ENCODE data around the gene DEFB125.
"Not testable (repeated sequence)": the region's sequence is repeated elsewhere in the genome, so short reads cannot be mapped to it uniquely, and the experiment has no call there.

Gene DEFB125

DNA sequence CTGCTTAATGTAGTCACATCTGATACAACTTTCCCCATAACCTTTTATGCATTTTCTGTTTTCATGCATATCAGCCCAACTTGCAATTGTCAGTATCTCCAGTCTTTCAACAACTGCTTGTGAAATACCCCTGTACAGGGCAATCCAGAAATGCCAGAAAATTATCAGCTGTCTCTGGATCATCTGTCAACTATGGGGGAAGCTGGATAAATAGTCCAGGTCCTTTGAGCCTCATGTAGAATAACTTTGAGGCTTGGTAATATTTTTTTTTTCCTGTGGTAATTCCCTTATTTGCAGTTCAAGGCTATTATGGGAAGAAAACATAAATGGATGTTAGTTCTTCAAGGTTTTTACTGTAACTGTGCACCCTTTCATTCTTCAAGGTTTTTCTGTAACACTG, 6.2 kb downstream of the DEFB125 start:
- H3K4me2 ChIP-seq (ENCODE audit: low read length): no peak overlapping the region
- no peaks in the 10 kb centered on the region for H3K27me3 ChIP-seq (ENCODE audit: control insufficient read depth, insufficient read depth, low read length)
- H3K36me3 ChIP-seq (ENCODE audit: insufficient read depth, low read length): no peaks in the 10 kb centered on the region
- no peak overlapping the region for H3K9ac ChIP-seq (ENCODE audit: low read depth, low read length)
- no peaks in the 10 kb centered on the region for H3K9me3 ChIP-seq (replicated peaks; ENCODE audit: low read length)
- no peak overlapping the region for H3K4me3 ChIP-seq (ENCODE audit: low read length)
- H3K4me1 ChIP-seq (ENCODE audit: control insufficient read depth, insufficient read depth, low read length): no peaks in the 10 kb centered on the region

DNA sequence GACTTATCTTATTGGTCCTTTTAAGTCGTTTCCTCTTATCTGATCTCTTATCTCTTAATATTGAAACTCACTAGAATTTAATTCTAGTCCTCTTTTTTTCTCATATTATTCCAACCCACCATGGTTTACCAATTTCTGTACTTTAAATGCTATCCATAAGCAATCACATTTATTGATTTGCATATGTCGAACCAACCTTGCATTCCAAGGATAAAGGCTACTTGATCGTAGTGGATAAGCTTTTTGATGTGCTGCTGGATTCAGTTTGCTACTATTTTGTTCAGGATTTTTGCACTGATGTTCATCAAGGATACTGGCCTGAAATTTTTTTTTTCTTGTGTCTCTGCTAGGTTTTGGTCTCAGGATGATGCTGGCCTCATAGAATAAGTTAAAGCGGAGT, 7.7 kb downstream of the DEFB125 start:
- Histone ChIP-seq H3K4me3 (ENCODE audit: low read length) (no peak overlapping the region), H3K9ac (ENCODE audit: low read depth, low read length) (no peak overlapping the region), H3K4me1 (ENCODE audit: control insufficient read depth, insufficient read depth, low read length) (no peaks in the 10 kb centered on the region), H3K27me3 (ENCODE audit: control insufficient read depth, insufficient read depth, low read length) (no peaks in the 10 kb centered on the region), H3K9me3 (replicated peaks; ENCODE audit: low read length) (no peaks in the 10 kb centered on the region), H3K4me2 (ENCODE audit: low read length) (no peak overlapping the region), H3K36me3 (ENCODE audit: insufficient read depth, low read length) (no peaks in the 10 kb centered on the region)

DNA sequence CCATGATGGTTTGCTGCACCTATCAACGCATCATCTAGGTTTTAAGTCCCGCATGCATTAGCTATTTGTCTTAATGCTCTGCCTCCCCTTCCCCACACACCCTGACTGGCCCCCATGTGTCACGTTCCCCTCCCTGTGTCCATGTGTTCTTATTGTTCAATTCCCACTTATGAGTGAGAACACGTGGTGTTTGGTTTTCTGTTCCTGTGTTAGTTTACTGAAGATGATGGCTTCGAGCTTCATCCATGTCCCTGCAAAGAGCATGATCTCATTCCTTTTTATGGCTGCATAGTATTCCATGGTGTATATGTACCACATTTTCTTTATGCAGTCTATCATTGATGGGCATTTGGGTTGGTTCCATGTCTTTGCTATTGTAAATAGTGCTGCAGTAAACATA, 10.2 kb downstream of the DEFB125 start:
- not testable (repeated sequence) for H3K27me3 ChIP-seq (ENCODE audit: control insufficient read depth, insufficient read depth, low read length); H3K36me3 ChIP-seq (ENCODE audit: insufficient read depth, low read length)

DNA sequence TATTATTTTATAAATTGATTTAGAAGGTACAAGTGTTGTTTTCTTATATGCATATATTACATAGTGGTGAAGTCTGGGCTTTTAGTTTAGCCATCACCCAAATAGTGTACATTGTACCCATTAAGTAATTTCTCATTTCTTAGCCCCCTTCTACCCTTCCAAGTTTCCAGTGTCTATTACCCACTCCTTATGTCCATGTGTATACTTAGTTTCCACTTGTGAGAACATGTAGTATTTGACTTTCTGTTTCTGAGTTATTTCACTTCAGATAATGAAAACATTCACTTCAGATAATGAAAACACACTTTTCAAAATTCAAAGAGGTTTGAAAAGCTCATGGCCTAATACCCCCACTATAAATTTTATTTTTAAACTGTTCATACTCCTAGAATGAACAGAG, 14.5 kb downstream of the DEFB125 start:
- no peak overlapping the region for H3K4me3 ChIP-seq (ENCODE audit: low read length)
- no peaks in the 10 kb centered on the region for H3K4me1 ChIP-seq (ENCODE audit: control insufficient read depth, insufficient read depth, low read length)
- no peaks in the 10 kb centered on the region for H3K9me3 ChIP-seq (replicated peaks; ENCODE audit: low read length)
- peaks cover 9% of the 10 kb centered on the region for H3K27me3 ChIP-seq (ENCODE audit: control insufficient read depth, insufficient read depth, low read length)
- no peaks in the 10 kb centered on the region for H3K36me3 ChIP-seq (ENCODE audit: insufficient read depth, low read length)
- H3K4me2 ChIP-seq (ENCODE audit: low read length): no peak overlapping the region
- H3K9ac ChIP-seq (ENCODE audit: low read depth, low read length): no peak overlapping the region

More for the DNA sequence above, 10.2 kb downstream of the DEFB125 start:
- not testable (repeated sequence) for H3K4me2 ChIP-seq (ENCODE audit: low read length); H3K4me1 ChIP-seq (ENCODE audit: control insufficient read depth, insufficient read depth, low read length); H3K4me3 ChIP-seq (ENCODE audit: low read length); H3K9ac ChIP-seq (ENCODE audit: low read depth, low read length); H3K9me3 ChIP-seq (replicated peaks; ENCODE audit: low read length)

DNA sequence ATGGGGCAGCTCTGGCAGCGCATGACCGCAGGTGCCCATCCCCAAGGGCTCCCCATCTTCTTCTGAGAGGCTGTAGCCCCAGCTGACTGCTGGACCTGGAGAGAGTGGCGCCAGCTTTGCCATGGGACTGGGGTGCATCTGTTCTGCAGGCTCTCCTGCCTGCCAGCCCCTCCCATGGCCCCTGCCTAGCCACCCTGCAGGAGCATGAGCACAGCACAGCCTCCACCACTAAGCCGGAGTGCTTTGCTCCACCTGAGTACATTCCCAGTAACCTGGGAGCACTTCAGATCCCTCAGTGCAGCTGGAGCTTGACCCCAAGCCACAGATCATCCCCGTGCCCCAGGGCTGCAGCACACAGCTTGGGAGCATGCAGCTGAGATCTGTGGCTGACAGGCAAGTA, 16.0 kb downstream of the DEFB125 start:
- no peak overlapping the region for H3K4me2 ChIP-seq (ENCODE audit: low read length)
- no peaks in the 10 kb centered on the region for H3K4me1 ChIP-seq (ENCODE audit: control insufficient read depth, insufficient read depth, low read length)
- no peaks in the 10 kb centered on the region for H3K9me3 ChIP-seq (replicated peaks; ENCODE audit: low read length)
- H3K27me3 ChIP-seq (ENCODE audit: control insufficient read depth, insufficient read depth, low read length): peaks cover 9% of the 10 kb centered on the region
- H3K36me3 ChIP-seq (ENCODE audit: insufficient read depth, low read length): no peaks in the 10 kb centered on the region
- H3K4me3 ChIP-seq (ENCODE audit: low read length): no peak overlapping the region
- H3K9ac ChIP-seq (ENCODE audit: low read depth, low read length): no peak overlapping the region

DNA sequence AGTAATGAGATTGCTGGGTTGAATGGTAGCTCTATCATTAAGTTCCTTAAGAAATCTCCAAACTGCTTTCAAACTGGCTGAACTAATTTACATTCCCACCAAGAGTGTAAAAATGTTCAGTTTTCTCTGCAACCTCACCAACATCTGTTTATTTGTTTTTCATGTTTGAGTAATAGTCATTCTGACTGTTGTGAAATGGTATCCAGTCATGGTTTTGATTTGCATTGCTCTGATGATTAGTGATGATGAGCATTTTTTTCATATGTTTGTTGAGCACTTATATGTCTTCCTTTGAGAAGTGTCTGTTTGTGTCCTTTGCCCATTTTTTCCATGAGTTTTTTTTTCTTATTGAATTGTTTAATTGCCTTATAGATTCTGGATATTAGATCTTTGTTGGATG, 24.9 kb downstream of the DEFB125 start:
- Histone ChIP-seq H3K9me3 (replicated peaks; ENCODE audit: low read length) (no peaks in the 10 kb centered on the region), H3K4me2 (ENCODE audit: low read length) (no peak overlapping the region), H3K9ac (ENCODE audit: low read depth, low read length) (no peak overlapping the region), H3K4me1 (ENCODE audit: control insufficient read depth, insufficient read depth, low read length) (no peaks in the 10 kb centered on the region), H3K4me3 (ENCODE audit: low read length) (no peak overlapping the region), H3K27me3 (ENCODE audit: control insufficient read depth, insufficient read depth, low read length) (peaks cover 5% of the 10 kb centered on the region), H3K36me3 (ENCODE audit: insufficient read depth, low read length) (no peaks in the 10 kb centered on the region)

DNA sequence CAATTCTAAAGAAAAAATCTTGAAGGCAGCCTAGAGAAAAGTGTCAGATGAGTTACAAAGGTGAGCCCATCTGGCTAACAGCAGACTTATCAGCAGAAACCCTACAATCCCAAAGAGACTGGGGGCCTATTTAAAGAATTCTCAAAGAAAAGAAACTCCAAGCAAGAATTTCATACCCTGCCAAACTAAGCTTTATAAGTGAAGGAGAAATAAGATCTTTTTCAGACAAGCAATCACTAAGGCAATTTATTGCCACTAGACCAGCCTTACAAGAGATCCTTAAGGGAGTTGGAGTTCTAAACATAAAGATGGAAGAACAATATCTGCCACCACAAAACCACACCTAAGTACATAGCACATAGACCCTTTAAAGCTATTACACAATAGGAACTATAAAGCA, 30.0 kb downstream of the DEFB125 start:
- Histone ChIP-seq H3K27me3 (ENCODE audit: control insufficient read depth, insufficient read depth, low read length) (peaks cover 7% of the 10 kb centered on the region), H3K36me3 (ENCODE audit: insufficient read depth, low read length) (no peaks in the 10 kb centered on the region)

DNA sequence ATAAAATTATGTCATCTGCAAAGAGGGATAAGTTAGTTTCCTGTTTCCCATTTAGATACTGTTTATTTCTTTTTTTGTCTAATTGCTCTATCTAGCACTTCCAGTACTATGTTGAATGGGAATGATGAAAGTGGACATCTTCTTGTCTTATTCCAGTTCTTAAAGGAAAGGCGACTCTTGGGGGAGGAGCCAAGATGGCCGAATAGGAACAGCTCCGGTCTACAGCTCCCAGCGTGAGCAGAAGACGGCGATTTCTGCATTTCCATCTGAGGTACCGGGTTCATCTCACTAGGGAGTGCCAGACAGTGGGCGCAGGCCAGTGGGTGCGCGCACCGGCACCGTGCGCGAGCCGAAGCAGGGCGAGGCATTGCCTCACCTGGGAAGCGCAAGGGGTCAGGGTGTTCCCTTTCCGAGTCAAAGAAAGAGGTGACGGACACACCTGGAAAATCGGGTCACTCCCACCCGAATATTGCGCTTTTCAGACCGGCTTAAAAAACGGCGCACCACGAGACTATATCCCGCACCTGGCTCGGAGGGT, 42.4 kb downstream of the DEFB125 start:
- not testable (repeated sequence) for H3K4me2 ChIP-seq (ENCODE audit: low read length); H3K9me3 ChIP-seq (replicated peaks; ENCODE audit: low read length); H3K4me3 ChIP-seq (ENCODE audit: low read length); H3K9ac ChIP-seq (ENCODE audit: low read depth, low read length); H3K36me3 ChIP-seq (ENCODE audit: insufficient read depth, low read length); H3K4me1 ChIP-seq (ENCODE audit: control insufficient read depth, insufficient read depth, low read length); H3K27me3 ChIP-seq (ENCODE audit: control insufficient read depth, insufficient read depth, low read length)

More for the DNA sequence above, 30.0 kb downstream of the DEFB125 start:
- no peak overlapping the region for H3K4me2 ChIP-seq (ENCODE audit: low read length)
- H3K9ac ChIP-seq (ENCODE audit: low read depth, low read length): no peak overlapping the region
- H3K9me3 ChIP-seq (replicated peaks; ENCODE audit: low read length): no peaks in the 10 kb centered on the region
- H3K4me1 ChIP-seq (ENCODE audit: control insufficient read depth, insufficient read depth, low read length): no peaks in the 10 kb centered on the region
- no peak overlapping the region for H3K4me3 ChIP-seq (ENCODE audit: low read length)

DNA sequence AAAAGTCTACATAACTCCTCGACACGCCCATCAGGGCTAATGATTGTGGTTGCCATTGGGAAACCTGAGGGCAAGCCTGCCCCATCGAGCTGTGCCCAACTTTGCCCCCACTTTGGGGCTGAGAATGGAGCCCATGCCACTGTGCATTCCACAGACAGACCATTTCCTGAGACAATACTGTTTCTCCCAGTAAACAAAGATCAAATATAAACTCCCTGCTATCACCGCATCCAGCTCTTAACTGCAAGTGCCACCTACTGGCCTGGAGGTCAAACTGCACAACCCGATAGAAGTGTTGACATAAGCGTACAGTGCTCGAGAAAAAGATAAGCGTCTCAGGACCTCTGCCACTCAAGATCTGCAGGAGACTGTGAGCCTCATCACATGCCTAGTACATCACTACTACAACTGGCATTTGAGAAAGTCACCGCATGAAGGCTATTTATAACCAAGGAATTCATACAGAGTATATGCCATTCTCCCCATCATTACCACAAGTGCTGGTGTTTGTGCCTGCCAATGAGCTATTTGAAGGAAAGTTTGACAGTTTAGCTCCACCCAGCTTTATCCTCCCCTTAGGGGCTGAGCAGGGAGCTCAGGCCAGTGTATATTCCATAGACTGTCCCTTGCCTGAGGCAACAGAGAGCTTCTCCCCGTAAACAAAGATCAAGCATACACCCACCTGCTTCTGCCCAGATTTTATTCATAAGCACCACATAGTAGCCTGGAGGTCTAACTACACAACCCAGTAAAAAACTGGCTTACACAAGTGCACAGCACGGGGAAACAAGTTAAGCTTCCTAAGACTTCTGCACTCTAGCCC, 50.4 kb downstream of the DEFB125 start:
- Histone ChIP-seq H3K4me1 (ENCODE audit: control insufficient read depth, insufficient read depth, low read length) (no peaks in the 10 kb centered on the region), H3K4me3 (ENCODE audit: low read length) (no peak overlapping the region), H3K27me3 (ENCODE audit: control insufficient read depth, insufficient read depth, low read length) (peaks cover 11% of the 10 kb centered on the region), H3K9me3 (replicated peaks; ENCODE audit: low read length) (no peaks in the 10 kb centered on the region), H3K36me3 (ENCODE audit: insufficient read depth, low read length) (no peaks in the 10 kb centered on the region), H3K9ac (ENCODE audit: low read depth, low read length) (no peak overlapping the region), H3K4me2 (ENCODE audit: low read length) (no peak overlapping the region)

DNA sequence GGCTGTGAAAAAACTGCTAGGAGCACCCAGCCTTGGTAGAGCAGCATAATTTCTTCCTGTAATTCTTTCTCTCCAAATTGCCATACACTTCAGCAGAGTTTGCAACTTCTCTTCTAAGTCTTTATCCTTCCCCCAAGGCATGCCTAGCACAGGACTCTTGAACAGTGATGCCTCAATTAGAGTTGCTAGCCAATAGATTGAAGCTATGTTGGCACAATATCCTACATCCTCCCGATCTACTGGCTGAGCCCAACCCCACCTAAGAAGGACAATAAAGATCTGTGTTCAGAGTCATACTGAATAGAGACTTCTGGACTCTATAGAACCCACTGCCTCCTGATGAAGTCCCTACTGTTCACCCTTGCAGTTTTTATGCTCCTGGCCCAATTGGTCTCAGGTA, 54.8 kb downstream of the DEFB125 start, which contains the start of gene DEFB126:
Gene DEFB126 (plus strand): TSS at position 301 of the 400 bp plus-strand sequence. CDS start 39 bp downstream, at position 340.
- H3K36me3 ChIP-seq (ENCODE audit: insufficient read depth, low read length): no peaks in the 10 kb centered on the region
- H3K4me2 ChIP-seq (ENCODE audit: low read length): no peak within 1 kb of the TSS
- peaks cover 35% of the 10 kb centered on the region for H3K27me3 ChIP-seq (ENCODE audit: control insufficient read depth, insufficient read depth, low read length)
- no peaks in the 10 kb centered on the region for H3K9me3 ChIP-seq (replicated peaks; ENCODE audit: low read length)
- no peaks in the 10 kb centered on the region for H3K4me1 ChIP-seq (ENCODE audit: control insufficient read depth, insufficient read depth, low read length)
- no peak within 1 kb of the TSS for H3K9ac ChIP-seq (ENCODE audit: low read depth, low read length)
- no peak within 1 kb of the TSS for H3K4me3 ChIP-seq (ENCODE audit: low read length)

DNA sequence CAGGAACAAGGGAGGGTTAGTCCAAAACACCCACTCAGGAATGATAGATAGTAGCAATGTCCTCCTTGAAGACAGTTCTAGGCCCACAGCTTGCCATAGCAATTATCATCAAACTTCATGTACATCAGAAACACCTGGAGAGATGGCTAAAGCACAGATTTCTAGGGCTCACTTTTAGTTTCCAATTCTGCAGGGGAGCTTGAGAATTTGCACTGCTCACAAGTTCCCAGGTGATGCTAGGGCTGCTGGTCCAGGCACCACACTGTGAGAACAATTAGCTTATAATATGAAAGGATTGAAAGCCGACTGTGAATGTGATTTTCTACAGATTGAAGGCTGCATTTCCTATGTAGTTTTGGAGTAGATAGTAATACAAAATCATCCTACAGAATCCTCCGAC, 58.4 kb downstream of the DEFB125 start:
- peaks cover 39% of the 10 kb centered on the region for H3K27me3 ChIP-seq (ENCODE audit: control insufficient read depth, insufficient read depth, low read length)

More for the DNA sequence above, 58.4 kb downstream of the DEFB125 start:
- no peak overlapping the region for H3K4me3 ChIP-seq (ENCODE audit: low read length)
- H3K4me1 ChIP-seq (ENCODE audit: control insufficient read depth, insufficient read depth, low read length): no peaks in the 10 kb centered on the region
- no peak overlapping the region for H3K4me2 ChIP-seq (ENCODE audit: low read length)
- no peak overlapping the region for H3K9ac ChIP-seq (ENCODE audit: low read depth, low read length)
- no peaks in the 10 kb centered on the region for H3K36me3 ChIP-seq (ENCODE audit: insufficient read depth, low read length)
- H3K9me3 ChIP-seq (replicated peaks; ENCODE audit: low read length): no peaks in the 10 kb centered on the region
